Endometrium (tissue), 2 donors: ENCODE measurements around the gene AMMECR1L.
A peak's percentile ranks its signal among the peaks of the same experiment; 100 is the strongest.
"Not testable (repeated sequence)": the region's sequence is repeated elsewhere in the genome, so short reads cannot be mapped to it uniquely, and the experiment has no call there.

Source experiments
- FAIRE-seq: peaks from 2 replicates; lab custom pipeline; 2012; peaks lifted over from hg19 to GRCh38; lab: Jason Lieb, UNC
- donor health status: control.
- donor health status: control.

AMMECR1L gene

DNA sequence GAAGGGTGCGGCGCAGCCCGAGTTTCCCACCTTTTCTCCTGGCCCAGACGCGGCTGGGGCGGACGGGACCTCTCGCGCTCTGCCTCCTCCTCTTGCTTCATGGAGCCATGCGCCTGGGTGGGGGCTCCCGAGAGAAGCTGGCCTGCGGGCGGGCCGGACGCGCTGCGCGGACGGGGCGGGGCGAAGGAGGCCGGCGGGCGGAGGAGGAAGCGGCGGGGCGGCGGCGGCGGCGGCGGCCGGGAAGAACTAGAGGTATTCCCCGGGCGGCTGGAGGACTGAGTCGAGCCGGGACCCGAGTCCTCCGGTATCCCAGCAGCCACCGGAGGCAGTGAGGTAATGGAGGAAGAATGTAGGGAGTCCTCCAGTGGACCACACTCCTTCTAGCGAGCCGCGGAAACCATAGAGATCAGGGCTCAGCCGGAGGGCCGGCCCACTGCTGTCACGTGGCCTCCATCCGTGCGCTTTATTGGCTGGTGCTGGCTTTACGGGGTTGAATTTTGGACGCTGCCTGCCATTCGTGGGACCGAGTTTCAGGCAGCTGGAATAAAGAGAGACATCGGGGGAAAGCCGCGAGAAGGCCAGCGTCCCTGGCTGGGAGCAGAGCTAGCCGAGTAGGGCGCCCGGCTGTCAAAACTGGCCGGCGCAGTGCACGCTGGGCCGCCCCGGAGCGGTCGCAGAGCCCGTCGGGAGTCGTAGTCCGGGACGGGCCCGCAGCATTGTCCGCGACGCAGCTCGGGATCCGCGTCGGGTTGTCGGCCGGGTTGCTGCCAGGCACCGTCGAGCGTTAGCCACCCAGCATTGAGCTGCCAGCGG is at the start of gene AMMECR1L:
AMMECR1L (minus strand) TSS at position 177 of the 813 bp plus-strand sequence. CDS start 11,722 bp downstream, outside the sequence.
- FAIRE-seq = peak; percentile 99

DNA sequence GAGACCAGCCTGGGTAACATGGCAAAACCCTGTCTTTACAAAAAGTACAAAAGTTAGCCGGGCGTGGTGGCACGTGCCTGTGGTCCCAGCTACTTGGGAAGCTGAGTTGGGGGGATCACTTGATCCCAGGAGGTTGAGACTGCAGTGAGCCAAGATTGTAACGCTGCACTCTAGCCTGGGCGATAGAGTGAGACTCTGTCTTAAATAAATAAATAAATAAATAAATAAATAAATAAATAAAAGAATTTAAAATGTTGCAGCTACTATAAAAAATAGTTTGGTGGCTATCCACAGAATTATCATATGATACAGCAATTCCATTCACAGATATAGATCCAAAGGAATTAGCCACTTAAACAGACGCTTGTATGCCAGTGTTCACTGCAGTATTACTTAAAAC is 49.6 kb upstream of the AMMECR1L start:
- no peak for FAIRE-seq

DNA sequence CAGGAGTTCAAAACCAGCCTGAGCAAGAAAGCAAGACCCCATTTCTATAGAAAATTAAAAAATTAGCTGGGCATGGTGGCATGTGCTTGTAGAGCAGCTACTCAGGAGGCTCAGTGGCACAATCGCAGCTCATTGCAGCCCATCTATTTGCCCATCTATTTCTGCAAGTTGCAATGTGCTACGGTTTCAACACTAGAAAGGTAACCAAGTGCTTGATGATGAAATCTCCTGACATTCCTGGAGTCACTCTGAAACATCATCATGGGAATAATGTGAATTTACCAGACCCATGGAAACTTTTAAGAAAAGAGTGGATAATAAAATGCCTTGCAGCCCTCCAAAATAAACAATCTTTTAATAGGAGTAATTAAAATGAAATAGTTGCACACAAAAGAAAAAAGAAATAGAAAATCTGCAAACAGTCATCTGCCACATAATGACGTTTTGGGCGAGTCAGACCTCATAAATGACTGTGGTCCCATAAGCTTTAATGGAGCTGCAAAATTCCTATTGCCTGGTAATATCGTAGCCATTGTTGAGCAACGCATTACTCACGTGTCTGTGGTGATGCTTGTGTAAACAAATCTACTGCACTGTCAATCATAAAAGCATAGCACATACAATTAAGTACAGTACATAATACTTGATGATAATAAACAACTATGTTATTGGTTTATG is 46.6 kb upstream of the AMMECR1L start:
- peak; percentile 46 for FAIRE-seq

DNA sequence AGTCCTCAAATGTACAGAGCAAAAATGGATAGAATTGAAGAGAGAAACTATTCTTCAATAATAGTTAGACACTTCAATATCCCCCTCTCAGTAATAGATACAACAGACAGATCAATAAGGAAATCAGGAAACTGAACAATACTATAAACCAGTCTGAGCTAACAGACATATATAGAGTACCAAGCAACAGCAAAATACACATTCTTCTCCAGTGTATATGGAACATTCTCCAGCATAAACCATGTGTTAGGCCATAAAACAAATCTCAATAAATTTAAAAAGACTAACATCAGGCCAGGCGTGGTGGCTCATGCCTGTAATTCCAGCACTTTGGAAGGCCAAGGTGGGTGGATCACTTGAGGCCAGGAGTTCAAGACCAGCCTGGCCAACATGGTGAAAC is 43.7 kb upstream of the AMMECR1L start:
- no peak for FAIRE-seq

- FAIRE-seq = no peak
These were observed 41.6 kb upstream of the AMMECR1L start for GRCh38 chr2:127927384-127927783.

- no peak for FAIRE-seq
These were observed 32.2 kb upstream of the AMMECR1L start for GRCh38 chr2:127917916-127918315.

DNA sequence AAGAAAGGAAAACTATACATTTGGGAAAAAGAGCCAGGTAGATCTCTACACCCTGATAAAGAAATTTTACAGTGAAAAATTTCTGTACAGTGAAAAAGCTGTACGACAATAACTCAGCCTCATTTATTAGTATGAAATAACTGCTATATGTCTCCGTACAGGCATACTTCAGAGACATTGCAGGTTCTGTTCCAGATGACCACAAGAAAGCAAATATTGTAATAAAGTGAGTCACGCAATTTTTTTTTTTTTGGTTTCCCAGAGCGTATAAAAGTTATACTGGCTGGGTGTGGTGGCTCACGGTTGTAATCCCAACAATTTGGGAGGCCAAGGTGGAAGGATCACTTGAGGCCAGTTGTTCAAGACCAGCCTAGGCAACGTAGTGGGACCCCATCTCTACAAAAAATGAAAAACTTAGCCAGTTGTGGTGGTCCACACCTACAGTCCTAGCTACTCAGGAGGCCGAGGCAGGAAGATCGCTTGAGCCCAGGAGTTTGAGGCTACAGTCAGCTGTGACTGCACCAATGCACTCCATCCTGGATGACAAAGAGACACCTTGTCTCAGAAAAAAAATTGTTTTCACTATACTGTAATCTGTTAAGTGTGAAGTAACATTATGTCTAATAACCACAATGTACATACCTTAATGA is 28.2 kb upstream of the AMMECR1L start:
- no peak for FAIRE-seq

DNA sequence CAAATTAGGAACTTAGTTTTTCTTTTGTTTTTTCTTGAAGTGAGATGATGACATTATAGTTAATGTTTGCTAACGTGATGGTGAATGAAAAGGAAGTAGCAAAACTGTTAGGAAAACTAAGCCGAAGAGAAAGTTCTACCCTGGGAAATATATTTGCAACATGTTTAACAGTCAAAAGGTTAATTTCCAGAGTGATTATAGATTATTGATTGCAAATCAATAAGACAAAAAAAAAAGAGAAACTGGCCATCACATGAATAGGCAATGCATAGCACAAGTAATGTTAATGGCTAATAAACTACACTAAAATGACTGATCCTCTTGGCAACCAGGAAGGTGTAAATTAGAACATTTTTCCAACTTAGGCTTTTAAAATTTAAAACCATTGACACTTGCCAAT is 26.0 kb upstream of the AMMECR1L start:
- no peak for FAIRE-seq

DNA sequence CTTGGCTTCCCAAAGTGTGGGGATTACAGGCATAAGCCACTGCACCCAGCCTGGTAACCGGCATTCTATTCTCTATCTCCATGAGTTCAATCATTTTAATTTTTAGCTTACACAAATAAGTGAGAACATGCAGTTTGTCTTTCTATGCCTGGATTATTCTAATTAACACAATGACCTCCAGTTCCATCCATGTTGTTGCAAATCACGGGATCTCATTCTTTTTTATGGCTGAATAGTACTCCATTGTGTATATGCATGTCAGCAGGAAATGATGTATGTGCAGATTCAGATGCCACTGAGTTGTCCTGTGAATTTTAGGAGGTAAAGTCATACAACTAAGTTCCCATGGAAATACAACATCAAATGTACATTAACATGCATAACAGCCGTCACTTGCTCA is 24.7 kb upstream of the AMMECR1L start:
- FAIRE-seq = no peak

DNA sequence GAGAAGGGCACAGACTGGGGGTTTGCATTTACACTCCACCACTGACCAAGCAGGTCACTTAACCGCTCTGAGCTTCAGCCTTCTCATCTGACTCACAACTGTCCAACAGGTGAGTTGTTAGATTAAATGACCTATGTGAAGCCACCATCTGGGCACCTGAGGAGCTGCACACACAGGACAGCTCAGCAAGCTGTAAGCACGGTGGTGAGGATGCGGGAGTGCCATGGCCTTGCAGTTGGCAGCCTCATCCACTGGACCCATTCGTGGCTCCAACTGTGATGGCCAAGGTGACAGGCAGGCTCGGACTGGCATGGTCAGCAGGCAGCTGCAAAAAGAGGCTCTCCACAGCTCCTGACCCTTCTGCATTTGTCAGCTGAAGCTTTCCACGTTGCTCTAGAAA is 23.3 kb upstream of the AMMECR1L start:
- no peak for FAIRE-seq

DNA sequence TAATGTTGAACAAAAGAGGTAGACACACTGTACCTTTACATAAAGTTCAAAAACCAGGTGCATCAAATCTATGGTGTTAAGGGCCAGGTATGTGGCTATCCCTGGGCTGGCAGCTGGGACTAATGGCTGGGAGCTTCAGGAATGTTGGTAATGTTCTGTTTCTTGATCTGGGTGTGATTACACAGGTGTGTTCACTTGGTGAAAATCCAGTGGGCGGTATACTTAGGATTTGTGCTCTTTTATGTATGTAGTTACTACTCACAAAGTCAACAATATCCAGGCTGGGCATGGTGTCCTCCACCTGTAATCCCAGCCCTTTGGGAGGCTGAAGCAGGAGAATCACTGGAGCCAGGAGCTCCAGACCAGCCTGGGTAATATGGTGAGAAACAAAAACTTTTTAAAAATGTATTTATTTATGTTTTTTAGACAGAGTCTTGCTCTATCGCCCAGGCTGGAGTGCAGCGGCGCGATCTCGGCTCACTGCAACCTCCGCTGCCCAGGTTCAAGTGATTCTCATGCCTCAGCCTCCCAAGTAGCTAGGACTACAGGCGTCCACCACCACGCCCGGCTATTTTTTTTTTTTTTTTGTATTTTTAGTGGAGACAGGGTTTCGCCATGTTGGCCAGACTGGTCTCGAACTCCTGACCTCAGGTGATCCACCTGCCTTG is 22.1 kb upstream of the AMMECR1L start:
- not testable (repeated sequence) for FAIRE-seq

GRCh38 chr2:127906206-127906926 is 20.6 kb upstream of the AMMECR1L start:
- FAIRE-seq = no peak

DNA sequence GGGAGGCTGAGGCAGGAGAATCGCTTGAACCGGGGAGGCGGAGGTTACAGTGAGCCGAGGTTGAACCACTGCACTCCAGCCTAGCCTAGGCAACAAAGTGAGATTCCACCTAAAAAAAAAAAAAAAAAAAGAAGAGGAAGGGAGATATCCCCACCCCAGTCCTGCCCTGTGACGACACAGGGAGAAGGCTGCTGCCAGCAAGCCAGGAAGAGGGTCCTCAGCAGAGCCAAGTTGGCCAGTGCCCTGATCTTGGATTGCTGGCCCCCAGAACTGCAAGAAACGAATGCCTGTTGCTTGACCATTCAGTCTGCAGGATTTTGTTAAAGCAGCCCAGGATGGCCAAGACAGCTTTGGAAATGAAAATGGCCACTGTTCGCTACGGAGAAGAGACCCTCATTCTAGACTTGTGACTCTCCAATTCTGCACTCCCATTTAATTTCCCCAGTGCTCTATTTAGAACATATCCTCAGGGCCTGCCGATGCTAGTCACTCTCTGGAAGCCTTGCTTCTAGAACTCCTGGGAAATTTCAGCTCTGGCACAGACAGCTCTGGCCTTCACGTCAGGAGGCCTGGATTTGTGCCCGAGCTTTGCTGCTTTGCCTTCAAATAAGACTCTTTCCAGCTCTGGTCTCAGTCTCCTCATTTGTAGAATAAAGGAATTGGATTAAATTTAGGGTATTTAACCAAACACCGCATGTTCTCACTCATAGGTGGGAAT is 15.7 kb upstream of the AMMECR1L start:
- FAIRE-seq = no peak

DNA sequence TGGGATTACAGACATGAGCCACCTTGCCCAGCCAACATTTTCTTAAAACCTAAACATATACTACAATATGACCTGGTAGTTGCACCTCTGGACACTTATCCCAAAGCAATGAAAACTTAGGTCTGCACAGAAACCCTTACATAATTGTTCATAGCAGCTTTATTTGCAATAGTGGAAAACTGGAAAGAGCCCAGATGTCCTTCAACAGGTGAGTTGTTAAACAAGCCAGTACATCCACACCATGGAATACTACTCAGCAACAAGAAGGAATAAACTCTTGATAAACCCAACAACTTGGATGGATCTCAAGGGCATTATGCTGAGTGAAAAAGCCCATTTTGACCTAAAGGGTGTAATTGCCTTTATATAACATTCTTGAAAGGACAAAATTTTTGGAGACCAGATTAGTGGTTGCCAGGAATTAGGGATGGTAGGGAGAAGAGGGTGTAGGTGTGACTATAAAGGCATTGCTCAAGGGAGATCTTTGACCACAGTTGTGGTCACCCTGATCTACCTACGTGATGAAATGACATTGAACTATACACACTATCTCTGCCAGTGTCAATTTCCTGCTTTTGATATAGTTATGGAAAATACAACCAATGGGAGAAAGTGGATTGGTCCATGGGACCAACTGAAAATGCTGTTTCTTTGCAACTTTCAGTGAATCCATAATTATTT is 11.9 kb upstream of the AMMECR1L start:
- FAIRE-seq = no peak

DNA sequence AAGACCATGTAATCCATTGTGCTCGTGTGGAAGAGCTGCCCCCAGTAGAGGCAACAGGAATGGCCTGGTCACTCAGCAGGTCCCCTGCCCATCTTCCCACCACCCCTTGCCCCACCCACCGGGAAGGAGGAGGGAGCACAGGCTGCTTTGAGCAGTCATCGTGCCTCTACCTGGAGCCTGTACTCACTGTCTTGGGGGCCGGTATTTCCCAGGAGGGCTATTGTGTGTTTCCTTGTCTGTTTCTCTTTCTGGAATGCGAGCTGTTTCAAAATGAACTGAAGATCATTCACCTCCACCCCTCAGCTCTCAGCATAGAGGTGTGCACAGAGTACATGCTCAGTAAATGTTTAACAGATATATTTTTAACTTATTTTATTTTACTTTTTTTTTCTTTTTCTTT is 7.7 kb upstream of the AMMECR1L start:
- no peak for FAIRE-seq

DNA sequence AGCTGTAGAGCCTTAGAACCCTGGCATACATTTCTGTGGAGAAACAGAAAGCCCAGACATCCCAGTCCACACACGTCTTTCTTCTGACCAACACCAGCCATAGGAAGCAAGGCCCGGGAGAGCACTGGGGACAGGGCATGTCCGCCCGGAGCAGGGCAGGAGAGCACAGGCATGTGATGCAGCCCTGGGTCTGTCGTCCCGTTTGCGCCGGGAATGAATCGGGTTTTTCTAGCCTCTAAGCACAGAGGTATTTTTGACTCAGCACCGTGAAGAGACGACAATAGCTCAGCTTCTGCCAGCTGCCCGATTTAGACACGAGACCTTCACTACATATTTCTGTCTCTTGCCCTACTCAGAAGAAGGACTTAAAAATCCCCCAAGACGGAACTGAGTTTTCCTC is 7.3 kb upstream of the AMMECR1L start:
- FAIRE-seq = no peak

GRCh38 chr2:127891811-127892210 is 6.1 kb upstream of the AMMECR1L start:
- no peak for FAIRE-seq

DNA sequence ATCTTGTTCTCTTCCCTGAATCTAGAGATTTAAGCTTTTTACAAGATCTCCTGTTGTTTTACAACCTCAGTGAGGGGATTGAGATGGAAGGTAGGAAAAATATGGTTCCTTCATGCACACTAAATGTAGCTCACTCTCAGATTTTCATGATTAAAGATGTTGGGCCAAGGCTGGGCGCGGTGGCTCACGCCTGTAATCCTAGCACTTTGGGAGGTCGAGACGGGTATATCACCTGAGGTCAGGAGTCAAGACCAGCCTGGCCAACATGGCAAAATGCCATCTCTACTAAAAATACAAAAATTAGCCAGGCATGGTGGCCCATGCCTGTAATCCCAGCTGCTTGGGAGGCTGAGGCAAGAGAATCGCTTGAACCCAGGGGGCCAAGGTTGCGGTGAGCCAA is 5.0 kb upstream of the AMMECR1L start:
- not testable (repeated sequence) for FAIRE-seq

- no peak for FAIRE-seq
These were observed 3.0 kb upstream of the AMMECR1L start for GRCh38 chr2:127888772-127889171.

- peak; percentile 51 for FAIRE-seq
These were observed 2.0 kb upstream of the AMMECR1L start for GRCh38 chr2:127887776-127888130.
